A673 (cell line): ENCODE measurements around the gene PTGES3L.

Experiments used
- EZH2 ChIP-seq: fragments of 200-600 bp; sonication (generic); IDR thresholded peaks from 2 replicates; pipeline ENCODE4 v1.6.1; 2017; ENCODE audit warnings: borderline replicate concordance, low read depth, mild to moderate bottlenecking, mixed read lengths, antibody characterized with exemption, low read length; ENCODE audit not compliant: poor library complexity, severe bottlenecking
- TF ChIP-seq, protein P1 (sequence below): fragments of 300-800, 200-600 bp; sonication (generic); conservative IDR thresholded peaks from 2 replicates; pipeline ENCODE4 v1.5.1; 2017; ENCODE audit warnings: low read depth, mild to moderate bottlenecking, antibody characterized with exemption, low read length, moderate library complexity, mixed read lengths

DNA sequence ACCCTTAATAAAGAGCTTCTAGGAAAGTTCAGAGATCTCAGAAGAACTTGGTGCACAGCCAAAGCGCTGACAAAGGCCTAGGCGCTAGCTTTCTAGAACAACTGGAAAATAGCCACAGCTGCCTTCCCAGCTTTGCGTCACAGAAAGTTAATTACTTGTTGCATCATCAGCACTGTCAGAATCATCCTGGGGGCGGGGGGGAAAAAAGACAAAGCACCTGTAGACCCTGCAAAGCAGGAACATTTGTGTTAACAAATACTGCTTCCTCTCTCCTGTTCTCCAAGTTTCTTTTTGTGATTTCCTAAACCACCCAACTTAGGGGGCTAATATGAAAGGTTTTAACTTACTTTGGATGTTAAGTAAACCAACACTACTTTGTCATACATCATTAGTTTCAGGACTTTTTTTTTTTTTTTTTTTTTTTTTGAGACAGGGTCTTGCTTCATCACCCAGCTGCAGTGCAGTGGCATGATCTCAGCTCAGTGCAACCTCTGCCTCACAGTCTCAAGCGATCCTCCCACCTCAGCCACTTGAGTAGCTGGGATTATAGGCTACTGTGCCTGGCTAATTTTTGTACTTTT, 10.8 kb downstream of the PTGES3L start:
- TF ChIP-seq, protein P1, sequence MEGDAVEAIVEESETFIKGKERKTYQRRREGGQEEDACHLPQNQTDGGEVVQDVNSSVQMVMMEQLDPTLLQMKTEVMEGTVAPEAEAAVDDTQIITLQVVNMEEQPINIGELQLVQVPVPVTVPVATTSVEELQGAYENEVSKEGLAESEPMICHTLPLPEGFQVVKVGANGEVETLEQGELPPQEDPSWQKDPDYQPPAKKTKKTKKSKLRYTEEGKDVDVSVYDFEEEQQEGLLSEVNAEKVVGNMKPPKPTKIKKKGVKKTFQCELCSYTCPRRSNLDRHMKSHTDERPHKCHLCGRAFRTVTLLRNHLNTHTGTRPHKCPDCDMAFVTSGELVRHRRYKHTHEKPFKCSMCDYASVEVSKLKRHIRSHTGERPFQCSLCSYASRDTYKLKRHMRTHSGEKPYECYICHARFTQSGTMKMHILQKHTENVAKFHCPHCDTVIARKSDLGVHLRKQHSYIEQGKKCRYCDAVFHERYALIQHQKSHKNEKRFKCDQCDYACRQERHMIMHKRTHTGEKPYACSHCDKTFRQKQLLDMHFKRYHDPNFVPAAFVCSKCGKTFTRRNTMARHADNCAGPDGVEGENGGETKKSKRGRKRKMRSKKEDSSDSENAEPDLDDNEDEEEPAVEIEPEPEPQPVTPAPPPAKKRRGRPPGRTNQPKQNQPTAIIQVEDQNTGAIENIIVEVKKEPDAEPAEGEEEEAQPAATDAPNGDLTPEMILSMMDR, result no peak
- TF ChIP-seq EZH2, result no peak
